ENCODE measurements around the gene RHOF.

GRCh38 chr12:121806546-121807423, 13.3 kb upstream of the RHOF start:
- TF ChIP-seq CTCF (IDR thresholded peaks at IDR 0.05) (no peak), EP300 (IDR thresholded peaks at IDR 0.05) (no peak), POLR2A (IDR thresholded peaks at IDR 0.05) (no peak)

Measured in stomach (tissue), 4 donors.